Measurements from ENCODE around the gene CNIH1. TPM values are rescaled to one million over a fixed set of nuclear protein-coding genes. Genes with fewer than 3 reads are reported as not detected.
"Not testable (repeated sequence)": the region's sequence is repeated elsewhere in the genome, so short reads cannot be mapped to it uniquely, and the experiment has no call there.

Gene CNIH1
- total RNA-seq, 2 donors from 2014 or later, result 103 to 105 TPM

- DNase-seq; intact Hi-C loops (cut with DNase I, micrococcal nuclease): not testable (repeated sequence)
Observed at GRCh38 chr14:54442961-54443360, 1.8 kb upstream of the CNIH1 start.

GRCh38 chr14:54440476-54440872, 700 bp downstream of the CNIH1 start:
- DNase-seq (no peak), ATAC-seq (no peak)
- intact Hi-C loops (cut with DNase I, micrococcal nuclease), result no loop called here

More at GRCh38 chr14:54442961-54443360, 1.8 kb upstream of the CNIH1 start:
- not testable (repeated sequence) for ATAC-seq

GRCh38 chr14:54440037-54440436, 1.1 kb downstream of the CNIH1 start:
- DNase-seq, result no peak
- no peak for ATAC-seq
- intact Hi-C loops (cut with DNase I, micrococcal nuclease), result no loop called here

- intact Hi-C loops (cut with DNase I, micrococcal nuclease), result no loop called here
- no peak for DNase-seq
- no peak for ATAC-seq
Observed at GRCh38 chr14:54438703-54439102, 2.5 kb downstream of the CNIH1 start.

- ATAC-seq; intact Hi-C loops (cut with DNase I, micrococcal nuclease); DNase-seq: not testable (repeated sequence)
Observed at GRCh38 chr14:54437954-54438353, 3.2 kb downstream of the CNIH1 start.

GRCh38 chr14:54435500-54435981, 5.6 kb downstream of the CNIH1 start:
- no peak for ATAC-seq

GRCh38 chr14:54428527-54428926, 12.6 kb downstream of the CNIH1 start:
- ATAC-seq (no peak), DNase-seq (no peak)
- intact Hi-C loops (cut with DNase I, micrococcal nuclease), result no loop called here

More at GRCh38 chr14:54435500-54435981, 5.6 kb downstream of the CNIH1 start:
- DNase-seq, result no peak
- intact Hi-C loops (cut with DNase I, micrococcal nuclease), result no loop called here

- no peak for DNase-seq
- intact Hi-C loops (cut with DNase I, micrococcal nuclease), result no loop called here
- ATAC-seq, result no peak
Observed at GRCh38 chr14:54427871-54428270, 13.3 kb downstream of the CNIH1 start.

- ATAC-seq (no peak), DNase-seq (no peak)
- intact Hi-C loops (cut with DNase I, micrococcal nuclease), result no loop called here
Observed at GRCh38 chr14:54425537-54426274, 15.5 kb downstream of the CNIH1 start.

GRCh38 chr14:54425068-54425467, 16.1 kb downstream of the CNIH1 start:
- DNase-seq (no peak), ATAC-seq (peak; percentile 56)
- intact Hi-C loops (cut with DNase I, micrococcal nuclease), result no loop called here

- ATAC-seq (peak; percentile 81), DNase-seq (no peak)
- intact Hi-C loops (cut with DNase I, micrococcal nuclease), result no loop called here
Observed at GRCh38 chr14:54424479-54424901, 16.7 kb downstream of the CNIH1 start.

GRCh38 chr14:54423991-54424390, 17.2 kb downstream of the CNIH1 start:
- intact Hi-C loops (cut with DNase I, micrococcal nuclease), result no loop called here
- no peak for ATAC-seq
- no peak for DNase-seq

- intact Hi-C loops (cut with DNase I, micrococcal nuclease), result no loop called here
- peak; percentile 70 for ATAC-seq
- DNase-seq, result peak in 1 of 2 donors; percentile 33
Observed at GRCh38 chr14:54420478-54421142, 20.6 kb downstream of the CNIH1 start.

- intact Hi-C loops (cut with DNase I, micrococcal nuclease), result no loop called here
- ATAC-seq, result no peak
- no peak for DNase-seq
Observed at GRCh38 chr14:54411371-54411770, 29.8 kb downstream of the CNIH1 start.

- DNase-seq (no peak), ATAC-seq (no peak)
- intact Hi-C loops (cut with DNase I, micrococcal nuclease), result no loop called here
Observed at GRCh38 chr14:54410215-54410614, 31.0 kb downstream of the CNIH1 start.

GRCh38 chr14:54403401-54404005, 37.7 kb downstream of the CNIH1 start:
- ATAC-seq; intact Hi-C loops (cut with DNase I, micrococcal nuclease): not testable (repeated sequence)

GRCh38 chr14:54399560-54399959, 41.6 kb downstream of the CNIH1 start:
- no peak for ATAC-seq
- intact Hi-C loops (cut with DNase I, micrococcal nuclease), result no loop called here
- no peak for DNase-seq

More at GRCh38 chr14:54403401-54404005, 37.7 kb downstream of the CNIH1 start:
- not testable (repeated sequence) for DNase-seq

GRCh38 chr14:54396493-54397335, 44.5 kb downstream of the CNIH1 start, which contains the start of gene CDKN3:
TSS of gene CDKN3 (plus strand) at chr14:54397007. CDS start at chr14:54397069, 62 bp downstream.
- intact Hi-C loops (cut with DNase I, micrococcal nuclease), result no loop called here

GRCh38 chr14:54396183-54396492, 45.0 kb downstream of the CNIH1 start:
- no peak for ATAC-seq
- no peak for DNase-seq

More at GRCh38 chr14:54396493-54397335, 44.5 kb downstream of the CNIH1 start, which contains the start of gene CDKN3:
- peak; percentile 96 for ATAC-seq
- peak; percentile 98 to 99 for DNase-seq

More at GRCh38 chr14:54396183-54396492, 45.0 kb downstream of the CNIH1 start:
- intact Hi-C loops (cut with DNase I, micrococcal nuclease), result no loop called here

Data from left colon (tissue), 2 donors.